Measurements from ENCODE around the gene SLC25A42. TPM values are rescaled to one million over a fixed set of nuclear protein-coding genes. Genes with fewer than 3 reads are reported as not detected.

Gene SLC25A42
- total RNA-seq, 1 donor from 2014 or later: 12.7 TPM

- Histone ChIP-seq H3K27me3 (no peaks in the 10 kb centered on the region), H3K27ac (no peak overlapping the region), H3K4me1 (no peaks in the 10 kb centered on the region), H3K9me3 (no peaks in the 10 kb centered on the region), H3K4me3 (no peak overlapping the region), H3K36me3 (no peaks in the 10 kb centered on the region)
- ATAC-seq: no peak
- no peak for DNase-seq
- TF ChIP-seq CTCF (IDR thresholded peaks at IDR 0.05): no peak
- intact Hi-C loops (cut with DNase I): no loop called here
These were observed 96.8 kb downstream of the SLC25A42 start for GRCh38 chr19:19160461-19161035.

GRCh38 chr19:19162495-19162894 is 98.7 kb downstream of the SLC25A42 start:
- TF ChIP-seq CTCF (IDR thresholded peaks at IDR 0.05): no peak
- intact Hi-C loops (cut with DNase I): no loop called here
- no peaks in the 10 kb centered on the region for H3K9me3 ChIP-seq

More at GRCh38 chr19:19162495-19162894, 98.7 kb downstream of the SLC25A42 start:
- Histone ChIP-seq H3K4me3 (no peak overlapping the region), H3K36me3 (no peaks in the 10 kb centered on the region), H3K27ac (no peak overlapping the region), H3K27me3 (no peaks in the 10 kb centered on the region), H3K4me1 (no peaks in the 10 kb centered on the region)
- ATAC-seq (no peak), DNase-seq (no peak)

Other genes starting within 250 kb of the SLC25A42 start
- 80.8 TPM for gene UPF1, start 232.0 kb upstream of the SLC25A42 start, total RNA-seq
- gene CERS1, start 167.8 kb upstream of the SLC25A42 start, total RNA-seq: not detected
- 141 TPM for gene COPE, start 144.6 kb upstream of the SLC25A42 start, total RNA-seq
- 45.9 TPM for gene DDX49, start 144.3 kb upstream of the SLC25A42 start, total RNA-seq
- gene HOMER3, start 122.8 kb upstream of the SLC25A42 start, total RNA-seq: 29.3 TPM
- 75.6 TPM for gene SUGP2, start 30.5 kb upstream of the SLC25A42 start, total RNA-seq
- 21.7 TPM for gene ARMC6, start 30.4 kb upstream of the SLC25A42 start, total RNA-seq
- gene TMEM161A, start 74.5 kb downstream of the SLC25A42 start, total RNA-seq: 31.0 TPM
- 1.4 TPM for gene MEF2B, start 106.3 kb downstream of the SLC25A42 start, total RNA-seq
- gene BORCS8, start 128.2 kb downstream of the SLC25A42 start, total RNA-seq: 24.8 TPM
- 66.8 TPM for gene RFXANK, start 128.3 kb downstream of the SLC25A42 start, total RNA-seq
- 12.6 TPM for gene NR2C2AP, start 139.4 kb downstream of the SLC25A42 start, total RNA-seq
- gene NCAN, start 148.0 kb downstream of the SLC25A42 start, total RNA-seq: not detected
- 1.4 TPM for gene TM6SF2, start 209.3 kb downstream of the SLC25A42 start, total RNA-seq